Measurements from ENCODE around the gene CDH4. TPM values are rescaled to one million over a fixed set of nuclear protein-coding genes. Genes with fewer than 3 reads are reported as not detected.

Gene CDH4
- total and polyA plus RNA-seq, 2 of the 13 experiments (the other 11 are each of a cell fraction or from before 2014, with no cell fraction given) = not detected

DNA sequence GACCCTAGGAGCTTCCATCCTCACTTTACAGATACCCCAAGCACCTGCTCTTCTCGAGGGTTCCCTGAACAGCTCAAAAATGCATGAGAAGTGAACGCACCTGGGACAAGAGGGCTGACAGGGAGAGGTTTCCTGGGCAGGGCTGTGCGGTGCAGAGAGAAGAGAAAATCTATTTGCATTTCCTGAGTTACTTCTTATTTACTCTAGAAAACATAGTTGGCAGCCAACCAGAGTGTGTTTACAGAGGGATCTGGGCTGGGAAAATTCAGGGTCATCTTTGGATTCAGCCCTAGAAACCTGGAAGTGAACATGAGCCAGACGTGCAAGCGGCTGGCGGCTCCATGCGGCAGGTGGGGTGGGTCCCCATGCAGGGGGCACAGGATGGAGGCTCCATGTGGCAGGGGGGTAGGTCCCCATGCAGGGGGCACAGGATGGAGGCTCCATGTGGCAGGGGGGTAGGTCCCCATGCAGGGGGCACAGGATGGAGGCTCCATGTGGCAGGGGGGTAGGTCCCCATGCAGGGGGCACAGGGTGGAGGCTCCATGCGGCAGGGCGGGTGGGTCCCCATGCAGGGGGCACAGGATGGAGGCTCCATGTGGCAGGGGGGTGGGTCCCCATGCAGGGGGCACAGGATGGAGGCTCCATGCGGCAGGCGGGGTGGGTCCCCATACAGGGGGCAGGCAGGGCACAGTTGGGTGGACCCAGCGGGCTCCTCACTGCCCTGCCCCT is 471.6 kb downstream of the CDH4 start (continued):
- TF ChIP-seq ZNF772 (CRISPR knock-in tag; IDR thresholded peaks at IDR 0.05) (no peak), GABPB1 (CRISPR knock-in tag; IDR thresholded peaks at IDR 0.05) (peak; percentile 38; the same call in 1 of the 2 replicates), RARG (CRISPR knock-in tag; IDR thresholded peaks at IDR 0.05; ENCODE audit: low read depth) (no peak), ZBTB20 (CRISPR knock-in tag; IDR thresholded peaks at IDR 0.05; ENCODE audit: borderline replicate concordance, low read depth) (no peak), ZNF138 (CRISPR knock-in tag; IDR thresholded peaks at IDR 0.05; ENCODE audit: low read depth) (no peak), ZNF256 (CRISPR knock-in tag; conservative IDR thresholded peaks at IDR 0.05) (no peak), ZBTB42 (CRISPR knock-in tag; IDR thresholded peaks at IDR 0.05) (no peak), SMC3 (IDR thresholded peaks at IDR 0.05; ENCODE audit: low read length) (no peak), HNRNPL (IDR thresholded peaks at IDR 0.05; ENCODE audit: low read depth, low read length) (no peak), FOXA1 (IDR thresholded peaks at IDR 0.05) (peak; percentile 56; the same call in 1 of the 2 replicates), FOXA1 (CRISPR knock-in tag; IDR thresholded peaks at IDR 0.05) (peak; percentile 62; the same call in 1 of the 2 replicates), RARA (CRISPR knock-in tag; IDR thresholded peaks at IDR 0.05) (peak; percentile 44; the same call in 1 of the 2 replicates), FOSL1 (CRISPR knock-in tag; IDR thresholded peaks at IDR 0.05; ENCODE audit: borderline replicate concordance) (no peak), PITX1 (CRISPR knock-in tag; IDR thresholded peaks at IDR 0.05) (peak; percentile 36), GFI1 (CRISPR knock-in tag; IDR thresholded peaks at IDR 0.05; ENCODE audit: borderline replicate concordance) (no peak), FOXP1 (IDR thresholded peaks at IDR 0.05) (no peak), FOXP1 (CRISPR knock-in tag; IDR thresholded peaks at IDR 0.05) (peak; percentile 88), REPIN1 (CRISPR knock-in tag; IDR thresholded peaks at IDR 0.05; ENCODE audit: borderline replicate concordance, low read depth) (no peak)
- TF ChIP-seq, protein P1, sequence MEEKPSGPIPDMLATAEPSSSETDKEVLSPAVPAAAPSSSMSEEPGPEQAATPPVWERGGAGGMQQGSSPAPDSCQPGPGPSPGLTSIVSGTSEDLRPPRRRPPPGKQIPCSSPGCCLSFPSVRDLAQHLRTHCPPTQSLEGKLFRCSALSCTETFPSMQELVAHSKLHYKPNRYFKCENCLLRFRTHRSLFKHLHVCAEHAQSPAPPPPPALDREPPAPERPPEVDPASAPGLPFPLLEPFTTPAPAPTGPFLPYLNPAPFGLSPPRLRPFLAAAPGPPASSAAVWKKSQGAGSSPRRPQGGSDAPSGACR (CRISPR knock-in tag; IDR thresholded peaks at IDR 0.05) = 0 out of 2 replicates have a peak, but pooled peaks have one; percentile 44
- TF ChIP-seq, protein P2, sequence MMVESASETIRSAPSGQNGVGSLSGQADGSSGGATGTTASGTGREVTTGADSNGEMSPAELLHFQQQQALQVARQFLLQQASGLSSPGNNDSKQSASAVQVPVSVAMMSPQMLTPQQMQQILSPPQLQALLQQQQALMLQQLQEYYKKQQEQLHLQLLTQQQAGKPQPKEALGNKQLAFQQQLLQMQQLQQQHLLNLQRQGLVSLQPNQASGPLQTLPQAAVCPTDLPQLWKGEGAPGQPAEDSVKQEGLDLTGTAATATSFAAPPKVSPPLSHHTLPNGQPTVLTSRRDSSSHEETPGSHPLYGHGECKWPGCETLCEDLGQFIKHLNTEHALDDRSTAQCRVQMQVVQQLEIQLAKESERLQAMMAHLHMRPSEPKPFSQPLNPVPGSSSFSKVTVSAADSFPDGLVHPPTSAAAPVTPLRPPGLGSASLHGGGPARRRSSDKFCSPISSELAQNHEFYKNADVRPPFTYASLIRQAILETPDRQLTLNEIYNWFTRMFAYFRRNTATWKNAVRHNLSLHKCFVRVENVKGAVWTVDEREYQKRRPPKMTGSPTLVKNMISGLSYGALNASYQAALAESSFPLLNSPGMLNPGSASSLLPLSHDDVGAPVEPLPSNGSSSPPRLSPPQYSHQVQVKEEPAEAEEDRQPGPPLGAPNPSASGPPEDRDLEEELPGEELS (CRISPR knock-in tag; IDR thresholded peaks at IDR 0.05) = peak; percentile 78

All from HepG2 (cell line).